K562 (cell line): Measurements from ENCODE around the gene ELMO3. TPM values are rescaled to one million over a fixed set of nuclear protein-coding genes. Genes with fewer than 3 reads are reported as not detected.

Source experiments
- BRD4 ChIP-seq: fragments of 200-600 bp; sonication (generic); IDR thresholded peaks from 2 replicates; pipeline ENCODE4 v1.6.1; 2017; ENCODE audit warnings: inconsistent platforms
- CREBBP ChIP-seq: IDR thresholded peaks from one replicate; pipeline ENCODE4 v1.6.1; 2012; ENCODE audit warnings: low read depth, mild to moderate bottlenecking, control low read depth, inconsistent platforms, low read length
- DPF2 ChIP-seq: fragments of 450-650 bp; IDR thresholded peaks from 2 replicates; pipeline ENCODE4 v1.6.1; 2016
- EP300 ChIP-seq: IDR thresholded peaks from 2 replicates; pipeline ENCODE4 v1.6.1; 2012; ENCODE audit warnings: low read length, improper control_type of control experiment
- GATA2 ChIP-seq: sonication (generic); formaldehyde crosslinking; IDR thresholded peaks from 2 replicates; pipeline ENCODE4 v1.4.0; 2020; ENCODE audit warnings: mild to moderate bottlenecking, missing genetic modification reagents
- KAT8 ChIP-seq: fragments of 450-650 bp; IDR thresholded peaks from 2 replicates; pipeline ENCODE4 v1.6.1; 2016; ENCODE audit warnings: low read depth, mild to moderate bottlenecking
- KDM1A ChIP-seq, 2 experiments: fragments of 450-650 bp; IDR thresholded peaks; 2 replicates each; pipeline ENCODE4 v1.6.1; 2016; ENCODE audit warnings: mild to moderate bottlenecking in 2 of 2
- NBN ChIP-seq: fragments of 450-650 bp; IDR thresholded peaks from 2 replicates; pipeline ENCODE4 v1.6.1; 2016; ENCODE audit warnings: low read depth, mild to moderate bottlenecking
- NFXL1 ChIP-seq: fragments of 450-650 bp; formaldehyde crosslinking; IDR thresholded peaks from 2 replicates; pipeline ENCODE4 v1.4.0; 2021; ENCODE audit warnings: mild to moderate bottlenecking
- NR3C1 ChIP-seq: sonication (generic); formaldehyde crosslinking; IDR thresholded peaks from 2 replicates; pipeline ENCODE4 v1.8.1; 2022; ENCODE audit warnings: missing genetic modification reagents
- NR4A1 ChIP-seq, 2 experiments: fragments of 250-450 bp in 1 of 2; fragments of 450-650 bp in 1 of 2; sonication (Bioruptor Pico) in 1 of 2; IDR thresholded peaks; 2 replicates each; pipeline versions ENCODE4 v1.4.0 to v1.6.1; 2016 to 2020; ENCODE audit warnings: mild to moderate bottlenecking in 2 of 2, missing compliant biosample characterization in 1 of 2, missing genetic modification characterization in 1 of 2, moderate library complexity in 1 of 2
- PHF8 ChIP-seq: fragments of 200-600 bp; sonication (generic); IDR thresholded peaks from 2 replicates; pipeline ENCODE4 v1.6.1; 2012; ENCODE audit warnings: mixed run types, mild to moderate bottlenecking, inconsistent platforms, low read length, moderate library complexity, borderline replicate concordance
- PHTF2 ChIP-seq: fragments of 250-450 bp; sonication (Bioruptor Pico); IDR thresholded peaks from 2 replicates; pipeline ENCODE4 v1.5.0; 2021; ENCODE audit warnings: mild to moderate bottlenecking
- PTTG1 ChIP-seq: fragments of 450-650 bp; IDR thresholded peaks from 2 replicates; pipeline ENCODE4 v1.6.1; 2016; ENCODE audit warnings: low read depth, mild to moderate bottlenecking, missing genetic modification characterization, missing compliant biosample characterization
- RBM22 ChIP-seq: fragments of 200-400 bp; formaldehyde crosslinking; IDR thresholded peaks from 2 replicates; pipeline ENCODE4 v1.6.1; 2018; ENCODE audit warnings: low read length, low read depth; ENCODE audit not compliant: poor library complexity, severe bottlenecking
- RFX1 ChIP-seq: fragments of 450-650 bp; IDR thresholded peaks from 2 replicates; pipeline ENCODE4 v1.6.1; 2016; ENCODE audit warnings: mild to moderate bottlenecking, moderate library complexity
- SRSF9 ChIP-seq: fragments of 200-400 bp; formaldehyde crosslinking; IDR thresholded peaks from 2 replicates; pipeline ENCODE4 v1.6.1; 2017; ENCODE audit warnings: low read depth, low read length, borderline replicate concordance
- TAF9B ChIP-seq: fragments of 450-650 bp; IDR thresholded peaks from 2 replicates; pipeline ENCODE4 v1.6.1; 2018; ENCODE audit warnings: mild to moderate bottlenecking; ENCODE audit not compliant: partially characterized antibody
- ZKSCAN3 ChIP-seq: fragments of 250-450 bp; sonication (Bioruptor Pico); IDR thresholded peaks from 2 replicates; pipeline ENCODE4 v1.4.0; 2020
- ZNF133 ChIP-seq: fragments of 250-450 bp; sonication (Bioruptor Pico); IDR thresholded peaks from 2 replicates; pipeline ENCODE4 v1.4.0; 2020; ENCODE audit warnings: mild to moderate bottlenecking
- ZNF282 ChIP-seq: sonication (generic); formaldehyde crosslinking; IDR thresholded peaks from 2 replicates; pipeline ENCODE4 v1.8.1; 2023; ENCODE audit warnings: missing genetic modification reagents
- ZNF696 ChIP-seq: fragments of 250-450 bp; sonication (Bioruptor Pico); conservative IDR thresholded peaks from 2 replicates; pipeline ENCODE4 v1.4.0; 2020; ENCODE audit warnings: mild to moderate bottlenecking, moderate library complexity
- ZNF75A ChIP-seq: fragments of 450-650 bp; formaldehyde crosslinking; IDR thresholded peaks from 2 replicates; pipeline ENCODE4 v1.4.0; 2020; ENCODE audit warnings: mild to moderate bottlenecking
- ZZZ3 ChIP-seq: fragments of 450-650 bp; IDR thresholded peaks from 2 replicates; pipeline ENCODE4 v1.6.1; 2016; ENCODE audit warnings: antibody characterized with exemption, mild to moderate bottlenecking, moderate library complexity
- polyA plus RNA-seq, 8 experiments: library from polyadenylated mRNA; depleted of rRNA in 4 of 8; stranded (reverse) in 5 of 8; unstranded in 3 of 8; fragments of >200 nt; fragmentation: Nextera tagmentation in 2 of 8; fragmentation: Illumina TruSeq in 1 of 8; extraction: Ambion mirVana in 2 of 8; extraction: Trizol in 1 of 8; gene quantifications; 2 replicates each; pipeline versions ENCODE4 v1.2.1 to v1.2.3, GENCODE V29; 2011 to 2014; ENCODE audit warnings: inconsistent platforms in 1 of 8, missing spikeins in 1 of 8
- total RNA-seq, 7 experiments: library from RNA; depleted of rRNA in 6 of 7; stranded (reverse); fragments of >200 nt in 6 of 7; fragmentation: Illumina TruSeq in 2 of 7; extraction: Trizol in 2 of 7; gene quantifications; 2 replicates each; pipeline versions ENCODE4 v1.2.1 to v1.2.3, GENCODE V29; 2011 to 2021; ENCODE audit warnings: low replicate concordance in 1 of 7
- TF ChIP-seq, protein P1 (sequence below): fragments of 450-650 bp; IDR thresholded peaks from 2 replicates; pipeline ENCODE4 v1.6.1; 2014; ENCODE audit warnings: low read depth, mild to moderate bottlenecking, moderate library complexity, borderline replicate concordance
- TF ChIP-seq, protein P2 (sequence below): fragments of 450-650 bp; IDR thresholded peaks from 2 replicates; pipeline ENCODE4 v1.7.0; 2016; ENCODE audit warnings: borderline replicate concordance
- TF ChIP-seq, protein P3 (sequence below), 2 experiments: fragments of 450-650 bp; conservative IDR thresholded peaks; 2 replicates each; pipeline ENCODE4 v1.6.1; 2017; ENCODE audit warnings: mild to moderate bottlenecking in 2 of 2, moderate library complexity in 2 of 2

ELMO3 gene
- total and polyA plus RNA-seq, 9 of the 15 experiments (the other 6 are each of a cell fraction or from before 2014, with no cell fraction given), result 0.04 to 5.1 (median 1.5) TPM

DNA sequence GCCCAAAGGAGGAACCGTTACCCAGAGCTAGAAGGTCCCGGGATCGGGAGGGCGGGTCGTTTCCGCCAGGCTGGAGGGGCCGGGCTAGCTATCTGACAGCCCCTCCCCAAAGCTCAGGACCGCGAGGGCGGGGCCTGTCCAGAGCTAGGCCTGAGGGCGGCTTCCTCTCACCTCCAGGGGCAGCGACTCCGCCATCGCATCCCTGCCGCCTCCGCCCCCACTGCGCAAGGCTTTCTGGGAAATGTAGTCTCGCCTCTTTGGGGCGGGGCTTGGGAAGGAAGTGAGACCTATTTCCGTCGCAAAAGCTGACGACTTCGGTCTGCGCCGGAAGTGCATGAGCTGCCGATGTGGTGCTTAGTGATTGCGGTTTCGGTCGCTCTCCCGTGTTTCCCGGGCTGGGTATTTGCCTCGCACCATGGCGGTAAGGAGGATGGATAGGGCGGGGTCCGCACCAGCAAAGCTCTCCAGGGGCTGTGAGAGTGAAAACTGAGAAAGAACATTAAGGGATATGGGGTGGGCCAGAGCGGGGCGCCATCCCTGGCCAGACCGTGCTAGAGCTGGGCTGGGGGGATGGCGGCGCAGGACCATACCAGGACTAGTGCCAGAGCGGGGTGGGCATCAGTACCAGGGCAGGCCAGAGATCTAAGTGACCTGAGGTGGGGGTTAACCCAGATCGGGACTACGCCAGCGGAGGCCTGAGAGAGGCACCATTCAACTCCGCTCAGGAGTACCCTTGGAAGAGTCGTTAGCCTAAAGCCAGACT is 28.1 kb downstream of the ELMO3 start, which contains the start of gene TMEM208 (continued):
- TF ChIP-seq NR3C1 (CRISPR knock-in tag) (no peak), NR4A1 (CRISPR knock-in tag; IDR thresholded peaks at IDR 0.05) (no peak), NR4A1 (tag; IDR thresholded peaks at IDR 0.05) (no peak; the same call in 1 of the 2 replicates), PHF8 (peak; percentile 84; the same call in 1 of the 2 replicates), ZNF75A (CRISPR knock-in tag) (no peak), CREBBP (no peak), BRD4 (no peak), DPF2 (no peak), SRSF9 (no peak), NBN (peak; percentile 85; the same call in 1 of the 2 replicates), ZNF696 (CRISPR knock-in tag) (no peak), GATA2 (CRISPR knock-in tag) (no peak), ZNF133 (CRISPR knock-in tag) (no peak), KDM1A (IDR thresholded peaks at IDR 0.05) (no peak), NFXL1 (CRISPR knock-in tag) (no peak), PHTF2 (no peak), TAF9B (peak; percentile 68), ZKSCAN3 (CRISPR knock-in tag) (no peak), RBM22 (no peak), EP300 (0 out of 2 replicates have a peak, but pooled peaks have one; percentile 19), ZNF282 (CRISPR knock-in tag) (no peak), KAT8 (peak; percentile 36; the same call in 1 of the 2 replicates), RFX1 (no peak), PTTG1 (no peak), ZZZ3 (no peak)
- TF ChIP-seq, protein P1, sequence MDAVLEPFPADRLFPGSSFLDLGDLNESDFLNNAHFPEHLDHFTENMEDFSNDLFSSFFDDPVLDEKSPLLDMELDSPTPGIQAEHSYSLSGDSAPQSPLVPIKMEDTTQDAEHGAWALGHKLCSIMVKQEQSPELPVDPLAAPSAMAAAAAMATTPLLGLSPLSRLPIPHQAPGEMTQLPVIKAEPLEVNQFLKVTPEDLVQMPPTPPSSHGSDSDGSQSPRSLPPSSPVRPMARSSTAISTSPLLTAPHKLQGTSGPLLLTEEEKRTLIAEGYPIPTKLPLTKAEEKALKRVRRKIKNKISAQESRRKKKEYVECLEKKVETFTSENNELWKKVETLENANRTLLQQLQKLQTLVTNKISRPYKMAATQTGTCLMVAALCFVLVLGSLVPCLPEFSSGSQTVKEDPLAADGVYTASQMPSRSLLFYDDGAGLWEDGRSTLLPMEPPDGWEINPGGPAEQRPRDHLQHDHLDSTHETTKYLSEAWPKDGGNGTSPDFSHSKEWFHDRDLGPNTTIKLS, result peak; percentile 99
- TF ChIP-seq, protein P2, sequence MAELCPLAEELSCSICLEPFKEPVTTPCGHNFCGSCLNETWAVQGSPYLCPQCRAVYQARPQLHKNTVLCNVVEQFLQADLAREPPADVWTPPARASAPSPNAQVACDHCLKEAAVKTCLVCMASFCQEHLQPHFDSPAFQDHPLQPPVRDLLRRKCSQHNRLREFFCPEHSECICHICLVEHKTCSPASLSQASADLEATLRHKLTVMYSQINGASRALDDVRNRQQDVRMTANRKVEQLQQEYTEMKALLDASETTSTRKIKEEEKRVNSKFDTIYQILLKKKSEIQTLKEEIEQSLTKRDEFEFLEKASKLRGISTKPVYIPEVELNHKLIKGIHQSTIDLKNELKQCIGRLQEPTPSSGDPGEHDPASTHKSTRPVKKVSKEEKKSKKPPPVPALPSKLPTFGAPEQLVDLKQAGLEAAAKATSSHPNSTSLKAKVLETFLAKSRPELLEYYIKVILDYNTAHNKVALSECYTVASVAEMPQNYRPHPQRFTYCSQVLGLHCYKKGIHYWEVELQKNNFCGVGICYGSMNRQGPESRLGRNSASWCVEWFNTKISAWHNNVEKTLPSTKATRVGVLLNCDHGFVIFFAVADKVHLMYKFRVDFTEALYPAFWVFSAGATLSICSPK, result no peak
- TF ChIP-seq, protein P3, sequence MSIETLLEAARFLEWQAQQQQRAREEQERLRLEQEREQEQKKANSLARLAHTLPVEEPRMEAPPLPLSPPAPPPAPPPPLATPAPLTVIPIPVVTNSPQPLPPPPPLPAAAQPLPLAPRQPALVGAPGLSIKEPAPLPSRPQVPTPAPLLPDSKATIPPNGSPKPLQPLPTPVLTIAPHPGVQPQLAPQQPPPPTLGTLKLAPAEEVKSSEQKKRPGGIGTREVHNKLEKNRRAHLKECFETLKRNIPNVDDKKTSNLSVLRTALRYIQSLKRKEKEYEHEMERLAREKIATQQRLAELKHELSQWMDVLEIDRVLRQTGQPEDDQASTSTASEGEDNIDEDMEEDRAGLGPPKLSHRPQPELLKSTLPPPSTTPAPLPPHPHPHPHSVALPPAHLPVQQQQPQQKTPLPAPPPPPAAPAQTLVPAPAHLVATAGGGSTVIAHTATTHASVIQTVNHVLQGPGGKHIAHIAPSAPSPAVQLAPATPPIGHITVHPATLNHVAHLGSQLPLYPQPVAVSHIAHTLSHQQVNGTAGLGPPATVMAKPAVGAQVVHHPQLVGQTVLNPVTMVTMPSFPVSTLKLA (conservative IDR thresholded peaks at IDR 0.05), result peak; percentile 86 to 96
